Lung (tissue), 12 donors: ENCODE data around the gene MSLN. TPM values are rescaled to one million over a fixed set of nuclear protein-coding genes. Genes with fewer than 3 reads are reported as not detected.

Experiments used
- ATAC-seq: fragments of 200-7000 bp; cut with Tn5 transposase; one replicate; pipeline ENCODE4 v1.9.1; 2020; ENCODE audit warnings: moderate number of reproducible peaks; ENCODE audit not compliant: insufficient read depth, low FRiP score
- DNase-seq, 3 donors: peaks; one replicate each; pipeline ENCODE4 v3.0.0-alpha.2; 2013 to 2017
- H3K27ac ChIP-seq, 2 donors: one replicate each; pipeline ENCODE4 v1.5.1; 2013; ENCODE audit warnings: mild to moderate bottlenecking in 2 of 2, moderate library complexity in 2 of 2, control low read depth in 1 of 2, inconsistent platforms in 1 of 2, low read depth in 1 of 2, low read length in 1 of 2
- H3K27me3 ChIP-seq, 3 donors: one replicate each; pipeline ENCODE4 v1.5.1; 2013; ENCODE audit warnings: low read length in 2 of 3; ENCODE audit not compliant: control insufficient read depth in 3 of 3, insufficient read depth in 3 of 3
- H3K36me3 ChIP-seq, 4 donors: one replicate each; pipeline ENCODE4 v1.5.1; 2013; ENCODE audit warnings: low read length in 4 of 4, mild to moderate bottlenecking in 1 of 4, moderate library complexity in 1 of 4; ENCODE audit not compliant: control insufficient read depth in 4 of 4, insufficient read depth in 4 of 4
- H3K4me1 ChIP-seq, 5 donors: one replicate each; pipeline ENCODE4 v1.5.1; 2013; ENCODE audit warnings: low read length in 5 of 5, mild to moderate bottlenecking in 2 of 5, moderate library complexity in 1 of 5; ENCODE audit not compliant: control insufficient read depth in 5 of 5, insufficient read depth in 5 of 5
- H3K4me3 ChIP-seq: one replicate; pipeline ENCODE4 v1.5.1; 2013; ENCODE audit warnings: mild to moderate bottlenecking, control low read depth, moderate library complexity
- H3K9ac ChIP-seq, 2 donors: one replicate each; pipeline ENCODE4 v1.5.1; 2013; ENCODE audit warnings: low read length in 2 of 2, control low read depth in 1 of 2; ENCODE audit not compliant: insufficient read depth in 1 of 2
- H3K9me3 ChIP-seq, 4 donors: one replicate each; pipeline ENCODE4 v1.5.1; 2013; ENCODE audit warnings: low read length in 3 of 4, mild to moderate bottlenecking in 1 of 4, moderate library complexity in 1 of 4; ENCODE audit not compliant: control insufficient read depth in 4 of 4, insufficient read depth in 3 of 4
- CTCF ChIP-seq: IDR thresholded peaks from 2 replicates; pipeline ENCODE4 v1.5.1; 2012; ENCODE audit warnings: mild to moderate bottlenecking; ENCODE audit errors: control extremely low read depth, extremely low read depth
- WGBS, 2 donors: extraction: QIAGEN DNeasy Blood & Tissue Kit; methylation state at CpG; one replicate each; pipeline ENCODE4 v1.1.7; 2013; 5-methylcytosine and 5-hydroxymethylcytosine counted together
- polyA plus RNA-seq, 2 donors: library from polyadenylated mRNA; stranded (reverse); fragments of 200-250 nt; gene quantifications; one replicate each; pipeline ENCODE4 v1.2.1, GENCODE V29; 2013
- total RNA-seq, 2 donors: library from RNA; depleted of rRNA in 1 of 2; stranded (reverse); fragments of >200 nt in 1 of 2; gene quantifications; one replicate each; pipeline ENCODE4 v1.2.1, GENCODE V29; 2014 to 2021
- donor health status: control.
- donor health status: control.
- donor health status: Bipolar disorder and iron deficiency.
- donor health status: healthy.
- donor health status: DM: yes; HTN: yes; CAD: no.

MSLN gene
- total and polyA plus RNA-seq, 4 donors: 98.8 to 155 (median 120) TPM

GRCh38 chr16:804193-805048 is 43.9 kb downstream of the MSLN start:
- DNase-seq (no peak), ATAC-seq (no peak)
- 58 to 68% methylated on average over 33 of the region's 33 CpGs for WGBS, 2 donors
- H3K4me3 ChIP-seq: no peak overlapping the region
- no peak overlapping the region for H3K9ac ChIP-seq
- H3K27ac ChIP-seq: no peak overlapping the region
- H3K36me3 ChIP-seq: no peaks in the 10 kb centered on the region
- peaks cover 0 to 6% (median 2%) of the 10 kb centered on the region in 5 donors for H3K4me1 ChIP-seq
- H3K9me3 ChIP-seq: peaks cover 0 to 2% (median under 1%) of the 10 kb centered on the region in 4 donors
- TF ChIP-seq CTCF: no peak
- peaks cover 0 to 31% (median 6%) of the 10 kb centered on the region in 3 donors for H3K27me3 ChIP-seq

GRCh38 chr16:805474-805873 is 44.9 kb downstream of the MSLN start:
- peaks cover 0 to 6% (median 2%) of the 10 kb centered on the region in 5 donors for H3K4me1 ChIP-seq
- peaks cover 0 to 27% (median 6%) of the 10 kb centered on the region in 3 donors for H3K27me3 ChIP-seq
- no peak overlapping the region for H3K9ac ChIP-seq
- no peak for DNase-seq
- H3K4me3 ChIP-seq: no peak overlapping the region
- H3K27ac ChIP-seq: no peak overlapping the region
- no peaks in the 10 kb centered on the region for H3K36me3 ChIP-seq
- WGBS, 2 donors: 75 to 79% methylated on average over 17 of the region's 17 CpGs
- TF ChIP-seq CTCF: no peak
- peaks cover 0 to 2% (median under 1%) of the 10 kb centered on the region in 4 donors for H3K9me3 ChIP-seq
- no peak for ATAC-seq

- ATAC-seq (peak; percentile 97), DNase-seq (peak; percentile 95 to 97 (median 96))
- peak overlapping the region; percentile 85 for H3K4me3 ChIP-seq
- WGBS, 2 donors: 6 to 9% methylated on average over 62 to 80 of the region's 80 CpGs
- no peak for TF ChIP-seq CTCF
- H3K9me3 ChIP-seq: peaks cover 0 to 7% (median 1%) of the 10 kb centered on the region in 4 donors
- peak overlapping the region; percentile 92 to 97 for H3K27ac ChIP-seq
- H3K36me3 ChIP-seq: no peaks in the 10 kb centered on the region
- peaks cover 0 to 6% (median 2%) of the 10 kb centered on the region in 5 donors for H3K4me1 ChIP-seq
- peaks cover 0 to 14% (median under 1%) of the 10 kb centered on the region in 3 donors for H3K27me3 ChIP-seq
- peak overlapping the region; percentile 68 for H3K9ac ChIP-seq
Observed at GRCh38 chr16:807347-808084, 47.0 kb downstream of the MSLN start.
